ENCODE measurements around the gene LRIT3.

LRIT3 gene

GRCh38 chr4:109908731-109909130 is 60.8 kb downstream of the LRIT3 start:
- Histone ChIP-seq H3K9me3 (ENCODE audit: control insufficient read depth, insufficient read depth, low read length) (no peaks in the 10 kb centered on the region), H3F3A (ENCODE audit: control insufficient read depth, insufficient read depth) (no peaks in the 10 kb centered on the region), H3K4me1 (ENCODE audit: control insufficient read depth, low read length) (peaks cover 8% of the 10 kb centered on the region), H4K20me1 (ENCODE audit: control insufficient read depth, insufficient read depth, low read depth, low read length) (no peaks in the 10 kb centered on the region), H3K4me3 (ENCODE audit: low read length) (no peak overlapping the region), H3K27me3 (ENCODE audit: control insufficient read depth, low read length) (peaks cover 3% of the 10 kb centered on the region; the same call in 1 of the 2 replicates), H3K9me2 (replicated peaks; ENCODE audit: control insufficient read depth, low read length) (no peaks in the 10 kb centered on the region), H3K27ac (ENCODE audit: low read depth, low read length) (no peak overlapping the region), H3K36me3 (ENCODE audit: control insufficient read depth, low read length) (no peaks in the 10 kb centered on the region), H3K4me2 (ENCODE audit: low read length) (no peak overlapping the region), H3K79me2 (ENCODE audit: control insufficient read depth, low read length) (no peaks in the 10 kb centered on the region)
- TF ChIP-seq EZH2phosphoT487 (IDR thresholded peaks at IDR 0.05; ENCODE audit: borderline replicate concordance, low read length) (no peak), CTCF (IDR thresholded peaks at IDR 0.05; ENCODE audit: low read depth, low read length, poor library complexity, severe bottlenecking) (no peak)

- Histone ChIP-seq H3K4me3 (ENCODE audit: low read length) (no peak overlapping the region), H4K20me1 (ENCODE audit: control insufficient read depth, insufficient read depth, low read depth, low read length) (no peaks in the 10 kb centered on the region), H3K4me1 (ENCODE audit: control insufficient read depth, low read length) (peaks cover 8% of the 10 kb centered on the region), H3F3A (ENCODE audit: control insufficient read depth, insufficient read depth) (no peaks in the 10 kb centered on the region), H3K4me2 (ENCODE audit: low read length) (no peak overlapping the region), H3K27ac (ENCODE audit: low read depth, low read length) (no peak overlapping the region), H3K36me3 (ENCODE audit: control insufficient read depth, low read length) (no peaks in the 10 kb centered on the region), H3K9me3 (ENCODE audit: control insufficient read depth, insufficient read depth, low read length) (no peaks in the 10 kb centered on the region), H3K9me2 (replicated peaks; ENCODE audit: control insufficient read depth, low read length) (no peaks in the 10 kb centered on the region), H3K79me2 (ENCODE audit: control insufficient read depth, low read length) (no peaks in the 10 kb centered on the region), H3K27me3 (ENCODE audit: control insufficient read depth, low read length) (peaks cover 3% of the 10 kb centered on the region; the same call in 1 of the 2 replicates)
- no peak for TF ChIP-seq EZH2phosphoT487 (IDR thresholded peaks at IDR 0.05; ENCODE audit: borderline replicate concordance, low read length)
- TF ChIP-seq CTCF (IDR thresholded peaks at IDR 0.05; ENCODE audit: low read depth, low read length, poor library complexity, severe bottlenecking), result no peak
Measured at GRCh38 chr4:109910256-109910655, 62.3 kb downstream of the LRIT3 start.

- Histone ChIP-seq H3K4me3 (ENCODE audit: low read length) (no peak within 1 kb of the TSS), H3K27me3 (ENCODE audit: control insufficient read depth, low read length) (peaks cover 3% of the 10 kb centered on the region; the same call in 1 of the 2 replicates), H3K4me2 (ENCODE audit: low read length) (no peak within 1 kb of the TSS), H3F3A (ENCODE audit: control insufficient read depth, insufficient read depth) (no peaks in the 10 kb centered on the region), H3K27ac (ENCODE audit: low read depth, low read length) (no peak within 1 kb of the TSS), H3K9me3 (ENCODE audit: control insufficient read depth, insufficient read depth, low read length) (no peaks in the 10 kb centered on the region), H3K36me3 (ENCODE audit: control insufficient read depth, low read length) (no peaks in the 10 kb centered on the region), H3K9me2 (replicated peaks; ENCODE audit: control insufficient read depth, low read length) (no peaks in the 10 kb centered on the region), H4K20me1 (ENCODE audit: control insufficient read depth, insufficient read depth, low read depth, low read length) (no peaks in the 10 kb centered on the region), H3K79me2 (ENCODE audit: control insufficient read depth, low read length) (no peaks in the 10 kb centered on the region), H3K4me1 (ENCODE audit: control insufficient read depth, low read length) (peaks cover 8% of the 10 kb centered on the region)
- TF ChIP-seq CTCF (IDR thresholded peaks at IDR 0.05; ENCODE audit: low read depth, low read length, poor library complexity, severe bottlenecking) (no peak), EZH2phosphoT487 (IDR thresholded peaks at IDR 0.05; ENCODE audit: borderline replicate concordance, low read length) (no peak)
Measured at GRCh38 chr4:109912706-109913595, 65.0 kb downstream of the LRIT3 start, which contains the start of gene EGF. TSS of gene EGF (plus strand) at chr4:109912883. CDS start at chr4:109913336, 453 bp downstream.
